ENCODE measurements around the gene AMPD3. TPM values are rescaled to one million over a fixed set of nuclear protein-coding genes. Genes with fewer than 3 reads are reported as not detected.

Gene AMPD3
- total RNA-seq, 4 donors from 2014 or later = 8.7 to 15.2 (median 9.8) TPM

GRCh38 chr11:10481560-10482349, 26.7 kb downstream of the AMPD3 start:
- no peak for DNase-seq
- WGBS, 2 donors = 95 to 97% methylated on average over 13 to 16 of the region's 16 CpGs
- Histone ChIP-seq H3K27ac (no peak overlapping the region), H3K9me3 (no peaks in the 10 kb centered on the region), H3K27me3 (no peaks in the 10 kb centered on the region), H3K4me1 (peaks cover 0 to 13% (median 0%) of the 10 kb centered on the region in 3 donors), H3K4me3 (no peak overlapping the region), H3K36me3 (peaks cover 0 to 60% (median 4%) of the 10 kb centered on the region in 3 donors)
- intact Hi-C loops (cut with DNase I) = loop anchor here (10.0 kb wide), 1 partner anchor 67 kb away; no protein-coding TSS in a partner anchor
- TF ChIP-seq, protein P1, sequence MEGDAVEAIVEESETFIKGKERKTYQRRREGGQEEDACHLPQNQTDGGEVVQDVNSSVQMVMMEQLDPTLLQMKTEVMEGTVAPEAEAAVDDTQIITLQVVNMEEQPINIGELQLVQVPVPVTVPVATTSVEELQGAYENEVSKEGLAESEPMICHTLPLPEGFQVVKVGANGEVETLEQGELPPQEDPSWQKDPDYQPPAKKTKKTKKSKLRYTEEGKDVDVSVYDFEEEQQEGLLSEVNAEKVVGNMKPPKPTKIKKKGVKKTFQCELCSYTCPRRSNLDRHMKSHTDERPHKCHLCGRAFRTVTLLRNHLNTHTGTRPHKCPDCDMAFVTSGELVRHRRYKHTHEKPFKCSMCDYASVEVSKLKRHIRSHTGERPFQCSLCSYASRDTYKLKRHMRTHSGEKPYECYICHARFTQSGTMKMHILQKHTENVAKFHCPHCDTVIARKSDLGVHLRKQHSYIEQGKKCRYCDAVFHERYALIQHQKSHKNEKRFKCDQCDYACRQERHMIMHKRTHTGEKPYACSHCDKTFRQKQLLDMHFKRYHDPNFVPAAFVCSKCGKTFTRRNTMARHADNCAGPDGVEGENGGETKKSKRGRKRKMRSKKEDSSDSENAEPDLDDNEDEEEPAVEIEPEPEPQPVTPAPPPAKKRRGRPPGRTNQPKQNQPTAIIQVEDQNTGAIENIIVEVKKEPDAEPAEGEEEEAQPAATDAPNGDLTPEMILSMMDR (IDR thresholded peaks at IDR 0.05) = no peak
- TF ChIP-seq POLR2A (IDR thresholded peaks at IDR 0.05) = no peak

GRCh38 chr11:10483174-10483573, 28.1 kb downstream of the AMPD3 start:
- 100% methylated on average over 1 of the region's 1 CpG for WGBS, 2 donors
- Histone ChIP-seq H3K9me3 (no peaks in the 10 kb centered on the region), H3K4me3 (no peak overlapping the region), H3K27ac (no peak overlapping the region), H3K27me3 (no peaks in the 10 kb centered on the region), H3K4me1 (peaks cover 0 to 16% (median 4%) of the 10 kb centered on the region in 3 donors), H3K36me3 (peaks cover 0 to 73% (median 4%) of the 10 kb centered on the region in 3 donors)
- intact Hi-C loops (cut with DNase I) = loop anchor here (10.0 kb wide), 1 partner anchor 68 kb away; no protein-coding TSS in a partner anchor
- TF ChIP-seq, protein P1 (IDR thresholded peaks at IDR 0.05) = no peak
- no peak for TF ChIP-seq POLR2A (IDR thresholded peaks at IDR 0.05)
- DNase-seq = no peak

DNA sequence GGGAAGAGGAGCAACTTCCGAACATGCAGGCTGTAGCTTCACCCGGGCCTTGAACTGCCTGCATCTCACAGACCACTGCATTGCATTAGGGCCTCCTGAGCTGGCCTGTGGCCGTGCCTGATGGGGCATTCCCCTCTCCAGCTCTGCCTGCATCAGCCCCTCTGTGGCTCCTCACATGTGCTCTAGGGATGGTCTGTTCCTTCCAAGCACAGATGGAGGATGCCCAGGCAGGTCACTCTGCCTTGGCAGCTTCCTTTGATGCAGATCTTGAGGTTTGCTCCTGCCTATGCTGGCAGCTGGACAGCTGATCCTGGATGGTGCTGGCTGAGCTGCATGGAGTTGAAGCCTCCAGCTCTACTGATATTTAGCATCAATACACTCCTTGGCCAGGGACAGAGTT, 28.5 kb downstream of the AMPD3 start:
- no peak for DNase-seq
- peaks cover under 1 to 17% (median 5%) of the 10 kb centered on the region in 3 donors for H3K4me1 ChIP-seq
- no peak for TF ChIP-seq POLR2A (IDR thresholded peaks at IDR 0.05)
- TF ChIP-seq, protein P1 (IDR thresholded peaks at IDR 0.05) = no peak
- intact Hi-C loops (cut with DNase I) = loop anchor here (10.0 kb wide), 1 partner anchor 69 kb away; no protein-coding TSS in a partner anchor
- no peaks in the 10 kb centered on the region for H3K27me3 ChIP-seq
- peaks cover 0 to 69% (median 4%) of the 10 kb centered on the region in 3 donors for H3K36me3 ChIP-seq
- 50 to 59% methylated on average over 3 of the region's 3 CpGs for WGBS, 2 donors
- no peak overlapping the region for H3K4me3 ChIP-seq
- H3K9me3 ChIP-seq = no peaks in the 10 kb centered on the region
- no peak overlapping the region for H3K27ac ChIP-seq

- no peak for DNase-seq
- no peaks in the 10 kb centered on the region for H3K27me3 ChIP-seq
- no peaks in the 10 kb centered on the region for H3K9me3 ChIP-seq
- no peak overlapping the region for H3K4me3 ChIP-seq
- intact Hi-C loops (cut with DNase I) = loop anchor here (10.0 kb wide), 1 partner anchor 70 kb away; no protein-coding TSS in a partner anchor
- WGBS, 2 donors = 91 to 93% methylated on average over 14 to 16 of the region's 16 CpGs
- peaks cover 0 to 60% (median 4%) of the 10 kb centered on the region in 3 donors for H3K36me3 ChIP-seq
- H3K27ac ChIP-seq = no peak overlapping the region
- H3K4me1 ChIP-seq = peaks cover 6 to 23% (median 11%) of the 10 kb centered on the region in 3 donors
- TF ChIP-seq, protein P1 (IDR thresholded peaks at IDR 0.05) = no peak
- no peak for TF ChIP-seq POLR2A (IDR thresholded peaks at IDR 0.05)
These were observed 29.6 kb downstream of the AMPD3 start for GRCh38 chr11:10484461-10485180.
